Pancreas (tissue), 10 donors: ENCODE data around the gene RPL7A. TPM values are rescaled to one million over a fixed set of nuclear protein-coding genes. Genes with fewer than 3 reads are reported as not detected.
A peak's percentile ranks its signal among the peaks of the same experiment; 100 is the strongest.

Source experiments
- ATAC-seq, 4 donors: fragments of 200-7000 bp; cut with Tn5 transposase; one replicate each; pipeline versions ENCODE4 v1.8.0 to v1.9.1; 2020; ENCODE audit warnings: mild to moderate bottlenecking in 4 of 4, moderate library complexity in 4 of 4
- DNase-seq, 6 donors: peaks; one replicate each; pipeline ENCODE4 v3.0.0-alpha.2; 2020
- FAIRE-seq: peaks from 2 replicates; lab custom pipeline; 2012; peaks lifted over from hg19 to GRCh38; lab: Jason Lieb, UNC
- H3K27ac ChIP-seq, 4 donors: fragments of 200-600 bp; sonication (generic); 1 replicate in 3 of 4; 2 replicates in 1 of 4; pipeline versions ENCODE4 v1.5.0 to v1.8.0; 2020
- H3K27me3 ChIP-seq, 4 donors: fragments of 200-600 bp; one replicate each; pipeline ENCODE4 v1.8.0; 2021
- H3K36me3 ChIP-seq, 3 donors: fragments of 200-600 bp; sonication (generic) in 1 of 3; one replicate each; pipeline versions ENCODE4 v1.5.0 to v1.8.0; 2020 to 2021
- H3K4me1 ChIP-seq, 3 donors: fragments of 200-600 bp; one replicate each; pipeline ENCODE4 v1.8.0; 2021
- H3K4me3 ChIP-seq, 4 donors: fragments of 200-600 bp; sonication (generic) in 2 of 4; one replicate each; pipeline versions ENCODE4 v1.5.0 to v1.8.0; 2020 to 2021
- H3K9me3 ChIP-seq, 4 donors: fragments of 200-600 bp; one replicate each; pipeline ENCODE4 v1.8.0; 2021
- WGBS, 2 donors: extraction: QIAGEN DNeasy Blood & Tissue Kit; methylation state at CpG; one replicate each; pipeline ENCODE4 v1.1.7; 2013; 5-methylcytosine and 5-hydroxymethylcytosine counted together
- intact Hi-C, 3 donors: fragments of 100-400 bp; cut with DNase I; formaldehyde crosslinking; loops; one replicate each; pipeline versions ENCODE4 v1.11.1 to v1.14.2; 2022
- polyA plus RNA-seq, 2 donors: library from polyadenylated mRNA; stranded (reverse); fragments of 200-250 nt; gene quantifications; one replicate each; pipeline ENCODE4 v1.2.3, GENCODE V29; 2013
- total RNA-seq, 6 donors: library from RNA; stranded (reverse); fragmentation: NEBNext Ultra II Directional in 4 of 6; extraction: Animal tissue kit (Norgen Biotek cat#: 25700) in 4 of 6; gene quantifications; one replicate each; pipeline versions ENCODE4 v1.2.1 to v1.2.4, GENCODE V29; 2021 to 2023
- TF ChIP-seq, protein P1 (sequence below), 4 donors: fragments of 200-600 bp; sonication (generic) in 3 of 4; IDR thresholded peaks; one replicate each; pipeline versions ENCODE4 v1.5.0 to v1.8.0; 2021; ENCODE audit warnings: antibody characterized with exemption in 4 of 4
- donor health status: healthy with polysubstance abuse.
- donor health status: DM: no; HTN: no; CAD: no; lungs with moderate emphysema.
- donor health status: DM: no; HTN: no; CAD: no.
- donor health status: control.
- donor health status: control.
- donor health status: Bipolar disorder and iron deficiency.
- donor health status: DM: yes; HTN: yes; CAD: no.
- donor health status: DM: no; HTN: no; CAD: no.
- donor health status: DM: no; HTN: no; CAD: no.
- donor health status: DM: yes; HTN: yes; CAD: no.

RPL7A gene
- total and polyA plus RNA-seq, 8 donors, result 1,234 to 2,140 (median 1,834) TPM

DNA sequence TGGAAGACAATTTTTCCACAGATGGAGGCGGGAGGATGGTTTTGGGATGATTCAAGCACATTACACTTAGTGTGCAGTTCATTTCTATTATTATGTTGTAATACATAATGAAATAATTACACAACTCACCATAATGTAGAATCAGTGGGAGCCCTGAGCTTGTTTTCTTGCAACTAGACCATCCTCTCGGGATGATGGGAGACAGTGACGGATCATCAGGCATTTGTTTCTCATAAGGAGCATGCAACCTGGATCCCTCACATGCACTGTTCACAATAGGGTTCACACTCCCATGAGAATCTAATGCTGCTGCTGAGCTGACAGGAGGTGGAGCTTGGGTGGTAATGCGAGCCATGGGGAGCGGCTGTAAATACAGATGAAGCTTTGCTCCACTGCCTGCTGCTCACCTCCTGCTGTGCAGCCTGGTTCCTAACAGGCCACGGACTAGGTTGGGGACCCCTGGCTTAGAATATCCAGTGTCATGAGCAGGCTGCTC, 29.8 kb downstream of the RPL7A start:
- WGBS, 2 donors, result 61 to 64% methylated on average over 6 of the region's 6 CpGs
- intact Hi-C loops, result no loop called here
- Histone ChIP-seq H3K9me3 (no peaks in the 10 kb centered on the region), H3K4me3 (no peak overlapping the region), H3K27ac (no peak overlapping the region), H3K27me3 (no peaks in the 10 kb centered on the region), H3K4me1 (peaks cover 4 to 23% (median 11%) of the 10 kb centered on the region in 3 donors), H3K36me3 (no peaks in the 10 kb centered on the region)
- ATAC-seq (no peak), DNase-seq (peak in 1 of 6 donors; percentile 28), FAIRE-seq (no peak)
- TF ChIP-seq, protein P1, sequence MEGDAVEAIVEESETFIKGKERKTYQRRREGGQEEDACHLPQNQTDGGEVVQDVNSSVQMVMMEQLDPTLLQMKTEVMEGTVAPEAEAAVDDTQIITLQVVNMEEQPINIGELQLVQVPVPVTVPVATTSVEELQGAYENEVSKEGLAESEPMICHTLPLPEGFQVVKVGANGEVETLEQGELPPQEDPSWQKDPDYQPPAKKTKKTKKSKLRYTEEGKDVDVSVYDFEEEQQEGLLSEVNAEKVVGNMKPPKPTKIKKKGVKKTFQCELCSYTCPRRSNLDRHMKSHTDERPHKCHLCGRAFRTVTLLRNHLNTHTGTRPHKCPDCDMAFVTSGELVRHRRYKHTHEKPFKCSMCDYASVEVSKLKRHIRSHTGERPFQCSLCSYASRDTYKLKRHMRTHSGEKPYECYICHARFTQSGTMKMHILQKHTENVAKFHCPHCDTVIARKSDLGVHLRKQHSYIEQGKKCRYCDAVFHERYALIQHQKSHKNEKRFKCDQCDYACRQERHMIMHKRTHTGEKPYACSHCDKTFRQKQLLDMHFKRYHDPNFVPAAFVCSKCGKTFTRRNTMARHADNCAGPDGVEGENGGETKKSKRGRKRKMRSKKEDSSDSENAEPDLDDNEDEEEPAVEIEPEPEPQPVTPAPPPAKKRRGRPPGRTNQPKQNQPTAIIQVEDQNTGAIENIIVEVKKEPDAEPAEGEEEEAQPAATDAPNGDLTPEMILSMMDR (IDR thresholded peaks at IDR 0.05), result no peak

DNA sequence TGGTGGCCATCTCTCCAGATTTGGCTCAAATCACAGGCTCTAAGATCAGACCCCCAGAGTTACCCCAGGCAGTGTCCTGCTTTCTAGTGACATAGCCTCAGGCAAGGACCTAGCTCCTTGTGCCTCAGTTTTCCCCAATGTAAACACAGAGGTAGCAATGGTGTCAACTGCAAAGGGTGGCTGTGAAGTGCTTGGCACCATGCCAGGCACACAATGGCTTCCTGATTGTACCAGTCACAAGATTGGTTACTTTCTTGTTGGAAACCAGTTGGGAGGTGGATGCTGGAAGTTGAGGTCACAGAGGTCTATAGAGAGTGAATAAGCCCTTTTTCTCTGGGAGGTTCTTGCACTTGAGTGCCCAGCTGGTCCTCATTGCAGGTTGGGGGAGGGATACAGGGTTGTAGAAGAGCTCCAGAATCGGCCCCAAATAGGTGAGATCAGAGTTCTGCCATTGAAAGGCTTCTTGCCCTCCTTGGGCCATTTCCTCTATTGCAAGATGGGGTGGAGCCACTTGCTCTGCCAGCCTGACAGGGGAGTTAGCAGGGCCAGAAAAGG, 30.5 kb downstream of the RPL7A start:
- TF ChIP-seq, protein P1 (IDR thresholded peaks at IDR 0.05), result no peak
- WGBS, 2 donors, result 68 to 88% methylated on average over 1 of the region's 1 CpG
- H3K9me3 ChIP-seq, result no peaks in the 10 kb centered on the region
- intact Hi-C loops, result no loop called here
- no peak overlapping the region for H3K4me3 ChIP-seq
- DNase-seq, result peak in 1 of 6 donors; percentile 23
- no peak for FAIRE-seq
- H3K27me3 ChIP-seq, result no peaks in the 10 kb centered on the region
- no peak overlapping the region for H3K27ac ChIP-seq
- H3K36me3 ChIP-seq, result no peaks in the 10 kb centered on the region
- ATAC-seq, result no peak
- H3K4me1 ChIP-seq, result peaks cover 0 to 16% (median 11%) of the 10 kb centered on the region in 3 donors

DNA sequence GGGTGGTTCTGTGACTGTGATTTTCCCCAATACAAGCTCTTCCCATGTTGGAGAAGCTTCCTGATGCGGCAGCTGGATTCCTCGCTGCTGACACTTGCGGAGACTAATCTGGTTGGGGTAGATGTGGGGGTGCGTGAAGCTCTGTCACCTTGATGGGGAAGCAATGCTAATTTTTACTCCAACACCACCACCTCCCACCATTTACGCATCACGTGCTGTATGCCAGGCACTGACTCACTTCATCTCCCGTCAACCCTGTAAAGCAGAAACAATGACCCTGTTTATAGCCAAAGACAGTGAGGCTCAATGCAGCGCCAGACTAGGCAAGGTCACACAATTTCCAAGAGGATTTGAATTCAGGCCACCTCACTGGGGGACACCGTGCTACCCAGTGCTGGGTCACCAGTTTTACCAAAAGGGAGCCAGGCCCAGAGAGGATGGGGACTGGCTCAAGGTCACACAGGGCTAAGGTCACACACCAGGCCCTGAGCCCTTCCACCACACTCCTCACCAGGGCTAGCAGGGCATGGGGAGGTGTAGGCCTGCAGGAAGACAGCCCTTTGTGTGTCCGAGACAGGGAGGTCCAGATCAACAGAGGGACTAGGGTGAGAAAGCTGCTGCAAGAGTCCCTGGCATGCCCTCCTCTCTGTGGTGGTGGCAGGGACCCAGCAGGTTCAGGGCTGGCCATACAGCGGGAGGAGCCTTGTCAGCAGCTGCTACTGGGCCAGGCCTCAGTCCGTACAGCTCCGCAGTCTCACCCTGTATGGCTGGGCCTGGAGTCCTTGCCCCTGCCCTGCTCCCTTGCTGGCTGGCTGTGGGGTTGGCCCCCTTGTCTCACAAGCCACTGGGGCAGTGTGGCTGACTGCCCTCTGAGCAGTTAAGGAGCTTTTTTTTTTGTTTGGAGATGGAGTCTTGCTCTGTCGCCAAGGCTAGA, 31.4 kb downstream of the RPL7A start:
- Histone ChIP-seq H3K4me3 (no peak overlapping the region), H3K9me3 (no peaks in the 10 kb centered on the region), H3K27me3 (no peaks in the 10 kb centered on the region), H3K36me3 (no peaks in the 10 kb centered on the region), H3K27ac (no peak overlapping the region), H3K4me1 (peaks cover 0 to 7% (median 3%) of the 10 kb centered on the region in 3 donors)
- 93 to 94% methylated on average over 13 to 14 of the region's 14 CpGs for WGBS, 2 donors
- intact Hi-C loops, result no loop called here
- DNase-seq, result peak in 1 of 6 donors; percentile 11
- ATAC-seq, result no peak
- TF ChIP-seq, protein P1 (IDR thresholded peaks at IDR 0.05), result no peak
- FAIRE-seq, result no peak

DNA sequence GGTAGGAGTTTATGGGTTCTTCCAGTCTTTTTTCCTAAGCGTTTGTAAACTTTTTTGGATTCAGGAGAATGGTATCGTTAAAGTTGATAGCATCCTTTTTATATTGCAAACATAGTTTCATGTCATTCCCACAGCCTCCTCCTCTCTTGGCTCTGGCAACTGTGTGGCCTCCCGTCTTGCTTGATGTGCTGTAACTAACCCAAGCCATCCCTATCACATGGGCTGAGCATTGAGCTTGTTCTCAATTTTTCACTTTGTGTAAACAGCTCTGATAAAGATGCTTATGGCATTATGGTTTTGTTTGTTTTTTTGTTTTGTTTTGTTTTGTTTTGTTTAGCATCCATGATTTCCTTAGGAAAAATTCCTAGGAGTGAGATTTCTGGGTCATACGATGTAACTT, 32.7 kb downstream of the RPL7A start:
- no peak for ATAC-seq
- no peak for DNase-seq
- H3K4me3 ChIP-seq, result no peak overlapping the region
- intact Hi-C loops, result no loop called here
- no peaks in the 10 kb centered on the region for H3K36me3 ChIP-seq
- H3K27ac ChIP-seq, result no peak overlapping the region
- peaks cover 0 to 5% (median 0%) of the 10 kb centered on the region in 3 donors for H3K4me1 ChIP-seq
- WGBS, 2 donors, result 86 to 95% methylated on average over 4 of the region's 4 CpGs
- FAIRE-seq, result no peak
- TF ChIP-seq, protein P1 (IDR thresholded peaks at IDR 0.05), result no peak
- H3K27me3 ChIP-seq, result no peaks in the 10 kb centered on the region
- no peaks in the 10 kb centered on the region for H3K9me3 ChIP-seq
